ENCODE data around the gene HPS1.
A peak's percentile ranks its signal among the peaks of the same experiment; 100 is the strongest.
"Not testable (repeated sequence)": the region's sequence is repeated elsewhere in the genome, so short reads cannot be mapped to it uniquely, and the experiment has no call there.

Gene HPS1

GRCh38 chr10:98389398-98389797 is 57.3 kb downstream of the HPS1 start:
- DNase-seq (ENCODE audit: low spot score) = no peak

GRCh38 chr10:98388101-98388655 is 58.6 kb downstream of the HPS1 start:
- no peak for DNase-seq (ENCODE audit: low spot score)

GRCh38 chr10:98384531-98385133 is 62.1 kb downstream of the HPS1 start:
- no peak for DNase-seq (ENCODE audit: low spot score)

GRCh38 chr10:98383869-98384268 is 62.9 kb downstream of the HPS1 start:
- DNase-seq (ENCODE audit: low spot score) = no peak

- not testable (repeated sequence) for DNase-seq (ENCODE audit: low spot score)
These were observed 63.5 kb downstream of the HPS1 start for GRCh38 chr10:98383134-98383667.

GRCh38 chr10:98382691-98383101 is 64.0 kb downstream of the HPS1 start:
- DNase-seq (ENCODE audit: low spot score) = no peak

GRCh38 chr10:98380493-98381339 is 66.0 kb downstream of the HPS1 start:
- no peak for DNase-seq (ENCODE audit: low spot score)

GRCh38 chr10:98378722-98379121 is 68.0 kb downstream of the HPS1 start:
- no peak for DNase-seq (ENCODE audit: low spot score)

- DNase-seq (ENCODE audit: low spot score) = no peak
These were observed 69.2 kb downstream of the HPS1 start for GRCh38 chr10:98377536-98377935.

- DNase-seq (ENCODE audit: low spot score) = no peak
These were observed 69.7 kb downstream of the HPS1 start for GRCh38 chr10:98377001-98377400.

- no peak for DNase-seq (ENCODE audit: low spot score)
These were observed 70.2 kb downstream of the HPS1 start for GRCh38 chr10:98376485-98376884.

GRCh38 chr10:98374217-98374985 is 72.3 kb downstream of the HPS1 start:
- no peak for DNase-seq (ENCODE audit: low spot score)

GRCh38 chr10:98373260-98374040 is 73.3 kb downstream of the HPS1 start:
- DNase-seq (ENCODE audit: low spot score) = no peak

GRCh38 chr10:98370831-98371820 is 75.6 kb downstream of the HPS1 start:
- DNase-seq (ENCODE audit: low spot score) = no peak

GRCh38 chr10:98369801-98370200 is 76.9 kb downstream of the HPS1 start:
- DNase-seq (ENCODE audit: low spot score) = no peak

- no peak for DNase-seq (ENCODE audit: low spot score)
These were observed 78.1 kb downstream of the HPS1 start for GRCh38 chr10:98368644-98369043.

GRCh38 chr10:98367604-98368451 is 78.9 kb downstream of the HPS1 start:
- DNase-seq (ENCODE audit: low spot score) = peak; percentile 68

Measured in pons (tissue), 1 donor.